ENCODE data around the gene TREML1.

The TREML1 gene

DNA sequence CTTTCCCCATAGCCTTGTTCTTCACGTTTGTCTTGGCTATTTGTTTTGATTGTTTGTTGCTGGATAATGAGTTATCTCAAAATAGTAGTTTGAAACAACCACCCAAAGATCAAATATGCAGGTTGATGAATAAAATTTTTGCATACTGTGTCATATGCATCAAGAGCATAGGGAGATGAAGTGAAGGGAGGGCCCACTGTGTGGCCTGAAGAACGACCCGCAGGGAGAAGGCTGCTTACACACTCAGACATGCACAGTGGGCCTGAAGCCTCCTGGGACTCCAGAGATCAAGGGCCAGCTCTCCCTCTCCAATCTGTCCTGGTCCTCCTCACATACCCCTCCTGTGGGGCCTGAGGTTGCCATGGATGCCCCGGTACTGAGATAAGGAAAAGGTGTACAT is 25.0 kb upstream of the TREML1 start:
- DNase-seq, result no peak

DNA sequence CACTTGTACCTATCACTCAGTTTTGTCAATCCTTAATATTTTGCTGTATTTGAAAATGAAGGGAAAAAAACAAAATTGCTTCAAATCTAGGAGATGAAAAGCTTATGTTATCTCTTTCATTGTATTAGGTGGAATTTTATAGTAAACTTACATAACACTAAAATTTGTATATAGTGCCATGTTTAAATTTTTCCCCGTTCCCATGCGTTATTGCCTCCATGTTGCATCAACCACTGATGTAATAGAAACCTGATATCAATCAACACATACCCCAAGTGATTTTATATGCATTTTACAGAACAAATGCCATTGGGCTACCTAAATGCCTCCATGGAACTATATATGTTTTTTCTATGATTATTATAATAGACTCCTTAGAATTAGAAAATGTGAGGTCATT is 23.5 kb upstream of the TREML1 start:
- DNase-seq, result no peak

DNA sequence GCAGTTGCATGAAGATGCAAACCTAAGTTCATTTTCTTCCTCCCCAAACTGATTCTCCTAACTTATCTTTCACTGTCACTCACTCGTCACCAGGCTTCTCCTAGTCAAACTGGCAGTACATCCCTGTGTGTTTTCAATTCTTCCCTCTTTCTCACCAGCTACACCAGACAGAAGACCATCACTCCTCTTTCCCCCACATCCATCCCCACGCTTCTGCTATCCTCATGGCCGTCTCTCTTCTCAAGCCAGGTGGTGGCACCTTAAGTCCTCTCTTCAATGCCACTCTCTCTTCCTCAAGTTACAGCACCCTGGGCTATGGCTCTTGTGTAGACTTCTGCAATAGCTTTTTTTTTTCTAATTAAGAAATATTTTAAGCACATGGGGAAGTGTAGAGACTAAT is 23.1 kb upstream of the TREML1 start:
- DNase-seq, result no peak

DNA sequence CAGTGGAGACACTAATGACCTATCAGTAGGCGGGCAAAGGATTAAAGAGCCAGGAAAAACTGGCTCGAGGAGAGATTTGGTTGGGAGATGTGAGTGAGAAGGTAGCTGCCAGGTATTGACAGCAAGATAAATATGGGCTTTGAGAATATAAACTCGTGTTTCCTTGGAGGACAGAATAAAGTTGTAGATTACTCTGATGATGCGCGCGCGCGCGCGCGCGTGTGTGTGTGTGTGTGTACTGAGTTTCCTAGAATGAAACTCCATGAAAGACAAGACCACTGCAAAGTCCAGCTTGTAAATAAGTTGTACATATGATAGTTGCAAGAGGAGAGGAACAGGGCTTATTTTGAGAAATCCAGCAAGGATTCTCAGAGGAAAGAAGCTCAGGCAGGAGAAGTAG is 22.0 kb upstream of the TREML1 start:
- DNase-seq, result no peak

DNA sequence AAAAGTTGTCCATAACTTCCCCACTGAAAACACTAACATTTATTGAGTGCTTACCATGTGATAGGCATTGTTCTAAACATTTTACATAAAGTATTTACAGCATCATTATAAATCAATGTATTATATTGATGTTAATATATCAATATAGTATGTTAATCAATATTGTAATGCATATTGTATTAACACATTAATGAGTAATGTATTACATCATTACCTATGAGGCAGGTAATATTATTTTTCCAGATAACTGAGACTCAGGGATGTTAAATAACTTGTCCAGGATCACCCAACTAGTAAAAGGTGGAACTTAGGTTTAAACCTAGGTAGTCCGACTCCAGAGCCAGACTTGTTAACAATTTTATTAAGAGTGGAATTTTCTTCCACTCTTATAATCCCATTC is 20.9 kb upstream of the TREML1 start:
- no peak for DNase-seq

DNA sequence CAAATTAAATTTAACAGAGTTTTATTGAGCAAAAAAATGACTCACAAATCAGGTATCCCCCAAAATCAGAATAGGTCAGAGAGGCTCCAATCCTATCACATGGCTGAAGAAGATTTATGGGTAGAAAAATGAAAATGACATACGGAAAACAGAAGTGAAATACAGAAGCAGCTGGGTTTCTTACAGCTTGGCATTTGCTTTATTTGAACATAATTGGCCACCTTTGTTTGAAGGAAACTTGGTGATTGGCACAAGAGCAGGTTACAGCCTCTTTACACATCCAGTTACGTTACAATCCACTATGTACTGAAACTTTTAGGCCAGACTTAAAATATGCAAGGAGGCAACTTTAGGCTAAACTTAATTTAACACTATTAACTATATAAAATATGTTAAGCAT is 20.5 kb upstream of the TREML1 start:
- no peak for DNase-seq

DNA sequence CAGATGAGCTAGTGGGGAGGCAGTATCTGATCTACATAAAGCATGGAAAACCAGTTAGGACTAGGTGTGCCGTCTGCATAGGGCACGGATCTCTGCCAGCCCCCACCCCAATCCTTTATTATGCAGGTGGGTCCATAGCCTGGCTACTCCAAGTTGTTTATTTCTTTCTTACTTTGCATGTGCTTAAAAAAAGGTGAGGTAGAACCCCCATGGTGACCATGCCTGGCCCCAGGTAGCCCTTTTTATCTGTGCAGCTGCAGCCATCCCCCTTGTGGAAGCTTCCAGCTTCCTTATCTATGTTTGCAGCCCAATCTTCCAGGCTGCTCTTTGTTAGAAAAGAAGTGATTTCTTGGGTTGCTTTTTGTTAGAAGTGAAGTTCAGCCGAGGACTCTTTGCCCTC is 17.8 kb upstream of the TREML1 start:
- no peak for DNase-seq

DNA sequence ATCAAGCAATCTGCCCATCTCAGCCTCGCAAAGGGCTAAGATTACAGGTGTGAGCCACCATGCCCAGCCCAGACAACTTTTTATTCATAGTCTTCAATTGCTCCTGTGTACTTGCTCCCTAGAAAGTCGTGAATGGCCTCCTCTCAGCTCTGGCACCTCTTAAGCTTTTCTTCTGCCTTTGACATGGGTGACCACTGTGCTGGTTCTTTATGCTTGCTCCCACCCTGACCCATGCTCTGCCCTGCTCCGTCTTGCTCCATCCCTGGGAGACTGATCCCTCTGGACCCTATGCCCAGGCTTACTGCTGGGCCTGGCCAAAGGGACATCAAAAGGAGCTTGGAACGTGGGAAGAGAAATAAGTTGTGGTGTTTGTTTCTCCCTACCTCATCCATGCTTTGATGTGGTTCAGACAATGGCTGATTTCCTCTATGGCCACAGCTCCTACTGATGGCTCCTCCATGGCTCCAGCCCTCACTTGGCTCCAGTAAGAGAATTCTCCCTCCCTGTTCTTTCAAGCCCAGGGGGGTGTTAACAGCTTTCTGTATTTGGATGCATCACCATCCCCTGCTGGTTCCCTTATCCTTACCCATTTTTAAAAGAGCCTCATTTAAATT is 16.5 kb upstream of the TREML1 start:
- no peak for DNase-seq

DNA sequence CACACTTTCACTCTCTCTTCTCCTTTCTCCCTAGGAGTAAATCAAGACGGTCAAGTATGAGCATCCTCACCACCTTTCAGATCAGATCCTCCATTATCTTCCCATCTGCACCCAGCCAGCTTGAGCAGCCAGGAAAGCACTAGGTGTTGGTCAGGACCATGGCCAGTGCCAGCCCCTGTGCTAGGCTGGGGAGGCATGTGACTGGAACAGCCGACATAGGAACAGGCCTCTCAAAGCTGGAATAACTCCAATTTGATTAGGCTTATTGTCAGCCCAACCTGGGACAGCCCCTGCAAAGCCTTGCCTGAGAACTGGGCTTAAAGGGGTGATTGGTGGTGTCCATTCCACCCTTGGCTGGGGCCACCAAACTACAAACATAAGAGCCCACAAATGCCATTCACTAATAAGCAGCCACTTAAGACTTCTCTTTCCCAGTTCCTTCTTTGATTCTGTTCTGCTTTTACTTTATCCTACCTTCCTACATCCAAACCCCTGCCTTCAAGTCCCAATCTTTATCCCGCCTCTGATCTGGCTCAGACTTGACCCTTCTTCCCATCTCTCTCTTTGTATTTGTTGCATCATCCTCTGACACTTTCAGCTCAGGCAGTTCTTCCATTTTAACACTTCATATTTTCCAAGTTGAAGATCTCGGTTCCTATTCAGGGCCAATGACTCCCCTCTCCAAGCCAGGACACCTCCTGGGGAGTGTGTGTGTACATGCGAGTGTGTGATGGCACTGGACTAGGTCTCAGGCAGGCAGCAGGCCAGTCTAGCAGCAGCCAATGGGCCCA is 13.2 kb upstream of the TREML1 start:
- DNase-seq, result no peak

DNA sequence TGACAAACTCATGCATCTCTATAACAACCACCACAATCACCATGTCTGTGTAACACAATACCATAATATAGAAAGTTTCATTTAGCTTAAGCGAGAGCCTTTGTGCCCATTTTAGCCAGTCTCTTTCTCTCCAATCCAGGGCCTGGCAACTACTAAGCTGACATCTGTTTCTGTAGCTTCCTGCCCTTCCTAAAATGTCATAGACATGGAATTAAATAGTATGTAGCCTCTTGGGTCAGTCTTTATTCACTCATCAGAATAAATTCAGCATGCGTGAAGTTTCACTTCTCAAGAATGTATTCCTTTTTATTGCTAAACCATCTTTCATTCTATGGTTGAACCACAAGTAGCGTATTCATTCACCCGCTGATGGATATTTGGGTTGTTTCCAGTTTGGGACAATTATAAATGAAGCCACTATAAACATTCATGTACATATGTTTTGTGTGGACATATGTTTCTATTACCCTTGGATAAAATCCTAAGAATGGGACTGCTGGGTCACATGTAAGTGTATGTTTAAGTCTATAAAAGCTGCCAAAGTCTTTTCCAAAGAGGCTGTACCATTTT is 10.5 kb upstream of the TREML1 start:
- DNase-seq, result no peak

DNA sequence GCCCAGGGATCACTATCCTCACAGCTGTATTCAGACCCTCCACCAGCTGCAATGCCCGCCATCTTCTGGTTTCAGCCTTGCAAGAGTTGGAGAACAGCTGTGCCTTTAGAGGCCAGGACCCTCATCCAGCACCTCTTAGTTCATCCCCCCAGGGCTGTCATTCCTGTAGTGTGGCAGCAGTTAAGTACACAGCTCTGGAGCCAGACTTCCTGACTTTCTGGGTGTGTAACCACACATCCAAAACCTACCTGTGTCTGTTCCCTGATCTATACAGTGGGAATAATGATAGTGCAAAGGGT is 9.2 kb upstream of the TREML1 start:
- DNase-seq, result no peak

DNA sequence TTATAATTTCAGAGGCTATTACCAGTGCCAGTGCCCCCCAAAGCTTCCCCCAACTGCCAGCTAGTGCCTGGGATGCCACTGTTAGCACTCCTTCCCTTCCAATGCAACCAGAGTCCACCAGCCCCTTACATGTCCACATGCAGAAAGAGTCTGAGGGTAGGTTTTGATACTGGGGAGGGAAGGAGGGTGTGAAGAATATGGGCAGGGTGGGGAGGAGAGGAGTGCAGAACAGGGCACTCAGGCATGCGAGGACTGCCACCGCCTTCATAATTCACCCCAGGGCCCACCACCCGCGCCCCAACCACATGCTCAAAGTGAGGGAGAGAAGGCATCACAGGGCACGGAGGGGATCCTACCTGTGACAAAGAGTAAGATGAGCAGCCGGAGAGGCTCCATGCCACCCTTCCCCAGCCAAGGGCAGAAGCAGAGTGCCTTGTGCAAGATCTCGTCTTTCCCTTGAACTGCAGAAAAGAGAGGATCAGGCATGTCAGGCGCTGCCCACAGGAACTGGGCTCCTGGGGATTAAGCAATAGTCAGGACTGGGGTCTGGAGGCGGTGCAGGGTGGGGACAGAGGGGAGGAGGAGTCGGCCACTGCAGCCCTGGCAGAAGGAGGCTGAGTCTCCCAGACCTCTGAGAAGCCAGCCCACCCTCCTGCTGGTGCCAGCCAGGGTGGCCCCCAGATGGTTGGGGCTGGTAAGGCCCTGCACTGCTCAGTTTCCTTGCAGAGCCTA is 8.7 kb upstream of the TREML1 start, which contains the start of gene TREM2:
Gene TREM2 (minus strand): TSS at position 430 of the 732 bp plus-strand sequence. CDS start 34 bp downstream, at position 396.
- peak in 2 of 56 donors; percentile 6 to 26 for DNase-seq

DNA sequence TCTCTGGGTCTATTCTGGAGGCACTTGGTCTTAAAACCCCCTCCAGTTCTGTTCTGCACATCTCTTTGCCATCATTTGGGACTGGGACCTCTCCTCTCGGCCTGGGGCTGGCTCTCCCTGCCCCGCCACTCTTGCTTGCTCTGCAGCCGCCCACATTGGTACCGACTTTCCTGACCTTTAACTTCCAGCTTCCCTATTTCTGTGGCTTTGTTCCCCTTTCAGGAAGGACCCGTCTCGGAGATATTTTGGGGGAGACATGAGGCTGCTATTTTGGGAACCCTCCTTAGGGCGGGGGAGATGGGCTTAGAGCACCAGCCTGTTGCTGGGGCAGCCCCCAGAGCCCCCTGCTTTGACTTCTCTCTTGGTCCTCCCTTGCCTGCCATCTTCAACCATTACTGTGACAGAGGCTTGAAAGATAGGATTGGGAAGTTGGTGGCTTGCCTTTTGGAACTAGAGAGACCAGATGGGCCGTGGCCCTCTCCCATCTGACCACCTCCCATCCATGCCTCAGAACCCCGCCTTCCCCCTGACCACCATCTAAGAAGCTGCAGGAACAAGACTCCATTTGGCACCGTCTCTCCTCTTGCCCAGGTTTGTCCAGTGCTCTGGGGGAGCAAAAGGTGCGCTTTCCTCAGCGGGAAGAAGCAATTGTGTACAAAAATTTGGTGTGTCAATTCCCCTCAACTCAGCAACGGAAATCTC is 7.9 kb upstream of the TREML1 start:
- DNase-seq, result peak in 6 of 56 donors; percentile 4 to 56 (median 30)

DNA sequence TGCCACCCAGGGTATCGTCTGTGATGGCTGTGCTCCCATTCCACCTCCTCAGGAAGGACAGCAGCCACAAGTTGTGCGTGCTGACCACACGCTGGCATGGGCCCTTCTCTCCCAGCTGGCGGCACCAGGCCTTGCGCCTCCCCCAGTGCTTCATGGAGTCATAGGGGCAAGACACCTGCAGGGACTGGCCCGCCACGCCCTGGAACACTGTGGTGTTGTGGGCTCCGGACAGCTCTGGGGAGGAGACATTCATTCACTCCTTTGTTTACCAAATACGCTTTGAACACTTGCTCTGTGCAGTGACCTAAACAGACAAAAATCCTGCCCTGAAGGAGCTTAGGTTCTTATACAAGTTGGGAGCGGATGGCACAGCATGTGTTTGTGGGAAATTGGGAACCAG is 7.2 kb upstream of the TREML1 start:
- no peak for DNase-seq

DNA sequence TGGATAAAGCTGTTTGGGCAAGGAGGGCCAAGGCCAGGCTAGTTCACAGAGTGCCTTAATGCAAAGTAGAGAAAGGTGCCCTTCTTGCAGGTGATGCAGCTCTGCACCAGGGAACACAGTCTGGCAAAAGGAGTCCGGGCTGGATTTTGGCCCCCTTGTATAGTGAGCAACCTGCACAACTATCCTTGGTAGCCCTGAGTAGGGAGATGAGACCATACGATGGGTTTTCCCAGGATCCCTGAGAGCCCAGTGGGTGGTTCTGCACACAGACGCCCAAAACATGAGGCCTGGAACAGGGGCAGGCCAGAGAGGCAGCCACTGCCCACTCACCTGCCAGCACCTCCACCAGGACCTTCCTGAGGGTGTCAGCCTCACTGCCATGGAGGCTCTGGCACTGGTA is 6.8 kb upstream of the TREML1 start:
- no peak for DNase-seq

DNA sequence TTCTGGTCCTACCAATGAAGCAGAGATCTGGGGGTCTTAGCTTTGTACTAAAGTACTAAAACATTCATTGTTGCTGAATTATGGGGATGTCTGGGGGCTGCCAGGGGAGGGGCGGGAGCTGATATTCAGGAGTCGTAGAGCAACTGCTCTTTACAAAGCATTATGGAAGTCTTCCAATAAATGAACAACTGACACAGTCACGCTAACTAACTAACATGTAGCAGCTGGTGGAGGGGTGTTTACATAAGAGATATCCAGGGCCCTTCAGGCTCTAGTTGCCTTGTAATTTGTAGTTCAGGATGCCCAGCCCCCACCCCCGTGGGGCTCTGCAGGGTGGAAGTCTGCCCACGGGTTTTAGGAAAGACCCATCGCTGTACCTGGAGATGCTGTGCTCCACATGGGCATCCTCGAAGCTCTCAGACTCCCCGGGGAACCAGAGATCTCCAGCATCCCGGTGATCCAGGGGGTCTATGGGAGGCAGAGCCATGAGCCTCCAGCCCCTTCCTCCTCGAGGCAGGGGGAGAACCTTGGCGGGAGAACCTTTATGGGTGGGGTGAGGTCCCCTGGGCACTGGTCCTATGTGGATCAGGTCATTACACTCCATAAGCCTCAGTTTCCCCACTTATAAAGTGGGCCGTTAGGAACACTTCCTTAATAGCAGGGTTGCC is 5.4 kb upstream of the TREML1 start:
- DNase-seq, result no peak

DNA sequence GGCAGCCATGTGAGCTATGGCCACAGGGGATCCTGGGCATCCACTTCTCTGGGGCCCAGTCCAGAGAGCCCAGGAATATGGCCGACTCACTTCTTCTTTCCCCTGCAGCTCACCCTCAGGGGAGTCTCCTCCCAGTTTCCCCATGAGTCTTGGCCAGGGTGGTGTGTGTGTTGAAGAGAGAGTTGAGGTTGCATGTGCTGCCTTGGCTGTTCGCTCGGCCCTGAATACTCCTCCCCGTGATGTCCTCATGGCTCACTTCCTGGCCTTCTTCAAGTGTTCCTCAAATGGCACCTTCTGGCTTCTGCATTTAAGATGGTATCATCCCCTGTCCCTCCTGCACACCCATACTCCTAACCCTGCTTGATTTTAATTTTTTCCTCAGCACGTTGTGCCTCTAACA is 3.2 kb upstream of the TREML1 start:
- peak in 6 of 56 donors; percentile 6 to 30 (median 21) for DNase-seq

DNA sequence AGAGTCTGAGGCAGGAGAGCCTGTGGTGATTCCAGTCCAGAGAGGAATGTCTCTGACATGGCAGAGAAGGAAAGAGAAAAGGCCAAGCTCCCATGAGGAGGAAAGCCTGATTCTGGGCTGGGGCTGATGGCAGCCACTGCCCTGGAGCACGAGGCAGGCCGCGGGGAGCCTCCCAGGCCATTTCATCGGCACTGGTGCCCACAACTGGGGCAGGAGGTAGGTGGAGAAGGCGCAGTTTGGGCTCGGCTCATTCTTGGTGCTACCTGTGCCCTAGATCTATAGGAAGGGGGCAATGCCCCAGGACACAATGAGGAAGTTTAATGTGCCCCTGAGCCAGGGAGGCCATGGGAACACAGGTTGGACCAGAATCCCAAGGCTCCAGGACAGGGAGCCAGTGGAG is 2.6 kb upstream of the TREML1 start:
- DNase-seq, result no peak

DNA sequence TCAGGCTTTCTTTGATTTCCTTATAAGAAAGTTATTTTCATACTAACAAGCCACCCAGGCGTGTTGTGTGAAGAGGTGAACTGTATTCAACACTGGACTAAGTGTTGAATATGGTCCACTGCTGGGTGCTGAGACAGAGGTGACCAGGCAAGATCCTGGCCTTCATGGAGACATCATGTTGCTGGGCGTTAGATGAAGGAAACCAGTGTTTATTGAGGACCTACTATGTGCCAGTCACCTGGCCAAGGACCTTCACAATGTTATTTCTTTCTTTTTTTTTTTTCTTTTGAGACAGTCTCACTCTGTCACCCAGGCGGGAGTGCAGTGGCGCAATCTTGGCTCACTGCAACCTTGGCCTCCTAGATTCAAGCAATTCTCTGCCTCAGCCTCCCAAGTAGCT is 1.9 kb upstream of the TREML1 start:
- DNase-seq, result no peak

DNA sequence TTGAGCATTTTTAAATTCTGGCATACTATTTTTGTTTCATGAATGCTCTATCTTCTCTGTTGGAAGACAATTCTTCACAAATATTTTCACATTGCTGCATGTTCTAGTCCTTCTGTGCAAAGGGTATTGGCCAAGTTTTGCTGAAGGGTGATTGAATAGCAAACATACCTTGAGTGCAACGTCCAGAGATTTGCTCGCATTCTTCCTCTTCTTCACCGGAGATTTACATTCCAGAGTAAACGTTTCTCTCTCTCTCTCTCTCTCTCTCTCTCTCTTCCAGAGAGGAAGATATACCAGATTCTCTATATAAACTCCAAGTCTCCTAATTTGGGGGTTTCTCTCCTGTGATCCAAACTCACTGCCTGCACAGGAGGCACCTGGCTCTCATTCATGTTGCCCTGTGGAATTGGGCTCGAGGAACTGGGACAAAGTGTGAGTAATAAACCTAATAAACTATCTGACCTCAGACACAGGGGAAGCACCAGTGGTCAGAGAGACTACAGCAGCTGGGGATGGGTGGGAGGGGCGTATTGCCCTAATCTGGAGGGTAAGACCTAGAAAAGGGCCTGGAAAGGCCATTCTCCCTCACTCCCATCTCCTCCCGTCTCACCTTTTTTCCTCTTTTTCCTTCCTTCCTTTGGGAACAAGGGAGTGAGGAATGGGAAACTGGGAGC is 1.1 kb upstream of the TREML1 start:
- DNase-seq, result no peak

DNA sequence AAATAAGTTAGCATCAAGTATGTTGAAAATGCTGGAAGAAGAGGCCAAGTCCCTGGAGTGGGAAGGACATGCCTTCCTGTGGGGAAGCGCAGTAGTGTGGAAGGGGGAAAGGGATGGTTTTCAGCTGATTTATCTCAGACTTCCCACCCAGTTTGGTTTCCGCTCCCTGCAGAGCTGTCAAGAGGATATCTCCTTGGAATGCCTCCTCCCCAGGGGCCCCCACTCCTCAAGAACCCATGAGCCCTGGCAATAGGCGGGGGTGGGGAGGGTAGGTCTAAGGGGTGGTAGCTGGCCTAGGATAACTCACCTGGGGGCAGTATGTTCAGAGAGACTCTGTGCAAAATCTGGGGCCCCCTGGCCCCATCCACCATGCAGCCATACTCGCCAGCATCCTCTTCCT is 696 bp downstream of the TREML1 start:
- DNase-seq, result no peak
